Activated CD8-positive, alpha-beta T cell treated with anti-CD3 and anti-CD28 coated beads, Interleukin-2, amount 10 ng/mL, durations not matched to agents 7 days and 5 days (primary cell): Measurements from ENCODE around the gene SNRNP200. TPM values are rescaled to one million over a fixed set of nuclear protein-coding genes. Genes with fewer than 3 reads are reported as not detected.

ENCODE experiments used
- ATAC-seq: fragments of 150-1000 bp; cut with Tn5 transposase; one replicate; pipeline ENCODE4 v1.10.0; 2021; ENCODE audit warnings: moderate library complexity
- CTCF ChIA-PET: fragments of 350-600 bp; sonication (Branson Sonifier 250); formaldehyde crosslinking; loops from one replicate; lab custom pipeline; 2021; ENCODE audit warnings: antibody characterized with exemption; lab: Charles Lee
- POLR2A ChIA-PET: fragments of 350-600 bp; sonication (Branson Sonifier 250); formaldehyde crosslinking; loops from one replicate; lab custom pipeline; 2021; ENCODE audit warnings: antibody characterized with exemption; lab: Charles Lee
- DNase-seq: peaks from one replicate; pipeline ENCODE4 v3.0.0-alpha.2; 2020
- H3K27ac Mint-ChIP-seq: one replicate; pipeline ENCODE4 v1.8.0; 2021; ENCODE audit warnings: mild to moderate bottlenecking, mixed read lengths
- H3K27me3 Mint-ChIP-seq: one replicate; pipeline ENCODE4 v1.8.0; 2021; ENCODE audit warnings: low read depth, mixed read lengths
- H3K36me3 Mint-ChIP-seq: one replicate; pipeline ENCODE4 v1.8.0; 2021; ENCODE audit warnings: low read depth, mixed read lengths
- H3K4me1 Mint-ChIP-seq: one replicate; pipeline ENCODE4 v1.8.0; 2021; ENCODE audit warnings: low read depth, mixed read lengths
- H3K4me3 Mint-ChIP-seq: one replicate; pipeline ENCODE4 v1.8.0; 2021; ENCODE audit warnings: mild to moderate bottlenecking, mixed read lengths
- H3K9me3 Mint-ChIP-seq: one replicate; pipeline ENCODE4 v1.8.0; 2022; ENCODE audit warnings: mixed read lengths; ENCODE audit not compliant: insufficient read depth
- total RNA-seq, 2 experiments: library from RNA; stranded (reverse); gene quantifications; one replicate each; pipeline ENCODE4 v1.2.3, GENCODE V29; 2021

SNRNP200 gene
- total RNA-seq, 2 experiments from 2014 or later = 177 to 181 TPM

DNA sequence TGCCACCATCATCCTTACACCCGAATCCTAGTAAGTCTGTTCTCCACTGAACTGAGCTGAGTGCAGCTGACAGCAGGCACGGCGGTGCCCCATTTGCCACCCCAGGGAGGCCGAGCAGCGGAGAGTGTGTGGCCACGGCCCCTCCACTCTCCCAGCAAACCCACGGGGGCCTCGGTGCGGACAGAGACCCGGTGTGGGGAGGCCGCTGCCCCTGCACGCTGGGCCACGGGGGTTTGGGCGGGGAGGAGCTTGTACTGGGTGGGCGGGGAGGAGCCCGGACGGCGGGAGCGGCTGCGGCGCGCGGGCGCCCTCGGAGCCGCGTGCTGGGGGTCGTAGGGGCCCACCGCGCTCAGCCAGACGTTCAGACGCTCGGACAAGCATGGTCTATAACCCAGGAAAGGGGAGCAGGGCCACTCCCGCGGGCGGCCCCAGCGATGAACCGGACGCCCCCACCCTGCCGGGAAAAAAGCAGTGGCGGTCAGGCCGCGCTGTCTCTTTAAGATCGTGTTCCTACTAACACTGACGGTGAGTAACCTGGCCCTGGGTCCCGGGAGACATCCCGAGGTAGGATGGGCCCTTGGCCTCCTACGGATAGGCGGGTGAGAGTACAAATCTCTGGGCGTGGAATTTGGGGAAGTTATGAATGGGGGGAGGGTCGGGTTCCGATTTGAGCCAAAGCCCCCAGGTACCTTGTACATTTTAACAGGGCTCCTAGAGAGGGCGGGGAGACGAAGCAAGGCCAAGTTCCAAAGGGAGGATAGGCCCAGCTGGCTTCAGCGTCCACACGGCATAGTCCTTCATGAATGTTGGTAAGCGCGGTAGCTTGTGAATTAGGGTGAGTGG lies 19.9 kb upstream of the SNRNP200 start, which contains the start of gene ITPRIPL1:
TSS of gene ITPRIPL1 (plus strand) at position 277 of the 843 bp plus-strand sequence. CDS start at position 800, 523 bp downstream.
- Mint-ChIP-seq H3K4me1 (peaks cover 66% of the 10 kb centered on the region), H3K4me3 (peak within 1 kb of the TSS; percentile 86), H3K36me3 (peaks cover 44% of the 10 kb centered on the region), H3K27me3 (no peaks in the 10 kb centered on the region), H3K27ac (peak within 1 kb of the TSS; percentile 83), H3K9me3 (no peaks in the 10 kb centered on the region)
- POLR2A ChIA-PET = interaction anchor here (0.8 to 5.5 kb wide), 11 partner anchors 10 to 436 kb away, joined by 3 to 51 read pairs (median 4); partner anchors contain the start of genes NCAPH and SNRNP200
- CTCF ChIA-PET = interaction anchor here (1.2 to 3.0 kb wide), 7 partner anchors 8 to 229 kb away, joined by 3 to 14 read pairs (median 4); partner anchors contain the start of genes NCAPH and SNRNP200
- ATAC-seq (peak; percentile 35), DNase-seq (peak; percentile 48)

DNA sequence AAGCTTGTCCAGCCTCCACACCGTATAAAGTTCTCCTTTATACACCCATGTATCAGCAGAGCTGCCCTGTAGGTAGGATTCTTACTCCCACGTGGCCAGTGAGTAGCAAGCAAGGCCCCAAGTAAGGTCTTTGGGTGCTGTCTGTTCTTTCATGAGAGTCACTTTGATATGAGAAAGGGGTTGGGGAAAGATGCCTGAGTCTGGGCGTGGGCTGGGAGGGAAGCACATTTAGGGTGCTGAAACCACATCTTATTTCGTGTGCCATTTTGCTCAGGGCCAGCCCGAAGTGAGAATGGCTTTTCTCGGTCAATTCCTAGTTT lies 19.3 kb upstream of the SNRNP200 start:
- ATAC-seq = peak; percentile 2
- peak overlapping the region; percentile 86 for H3K4me3 Mint-ChIP-seq

DNA sequence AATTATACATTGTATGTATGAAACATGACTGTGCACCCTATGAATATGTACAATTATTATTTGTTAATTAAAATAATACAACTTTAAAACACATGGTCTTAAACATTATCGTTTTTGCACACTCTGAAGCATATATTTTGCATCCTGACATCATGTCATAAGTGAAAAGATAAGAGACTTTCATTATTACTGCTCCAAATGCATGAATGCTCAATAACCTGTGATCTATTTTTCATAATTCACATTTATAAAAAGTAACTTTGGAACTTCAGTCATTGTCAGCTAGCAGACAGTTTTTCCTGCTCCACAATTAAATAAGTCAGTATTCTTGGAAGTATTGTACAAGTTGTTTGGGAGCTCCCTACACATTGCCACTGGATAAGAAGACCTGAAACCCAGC lies 18.5 kb upstream of the SNRNP200 start:
- ATAC-seq (no peak), DNase-seq (no peak)
- no peaks in the 10 kb centered on the region for H3K27me3 Mint-ChIP-seq
- H3K4me1 Mint-ChIP-seq = peaks cover 68% of the 10 kb centered on the region
- no peaks in the 10 kb centered on the region for H3K9me3 Mint-ChIP-seq
- H3K27ac Mint-ChIP-seq = peak overlapping the region; percentile 83
- ChIA-PET POLR2A (interaction anchor here (0.9 to 5.5 kb wide), 6 partner anchors 8 to 36 kb away, joined by 3 to 51 read pairs (median 10); partner anchors contain the start of genes NCAPH and SNRNP200), CTCF (interaction anchor here (1.3 to 4.9 kb wide), 5 partner anchors 8 to 230 kb away, joined by 3 to 25 read pairs (median 5); partner anchors contain the start of gene SNRNP200)
- H3K36me3 Mint-ChIP-seq = peaks cover 40% of the 10 kb centered on the region
- peak overlapping the region; percentile 46 for H3K4me3 Mint-ChIP-seq

More for the DNA sequence above, 19.3 kb upstream of the SNRNP200 start:
- H3K36me3 Mint-ChIP-seq = peaks cover 43% of the 10 kb centered on the region
- peak; percentile 40 for DNase-seq
- H3K27me3 Mint-ChIP-seq = no peaks in the 10 kb centered on the region
- CTCF ChIA-PET = interaction anchor here (1.3 to 3.0 kb wide), 5 partner anchors 9 to 230 kb away, joined by 3 to 14 read pairs (median 5); partner anchors contain the start of gene NCAPH
- POLR2A ChIA-PET = interaction anchor here (0.8 to 5.5 kb wide), 8 partner anchors 9 to 437 kb away, joined by 3 to 51 read pairs (median 6); partner anchors contain the start of genes NCAPH and SNRNP200
- peaks cover 66% of the 10 kb centered on the region for H3K4me1 Mint-ChIP-seq
- peak overlapping the region; percentile 83 for H3K27ac Mint-ChIP-seq
- no peaks in the 10 kb centered on the region for H3K9me3 Mint-ChIP-seq

DNA sequence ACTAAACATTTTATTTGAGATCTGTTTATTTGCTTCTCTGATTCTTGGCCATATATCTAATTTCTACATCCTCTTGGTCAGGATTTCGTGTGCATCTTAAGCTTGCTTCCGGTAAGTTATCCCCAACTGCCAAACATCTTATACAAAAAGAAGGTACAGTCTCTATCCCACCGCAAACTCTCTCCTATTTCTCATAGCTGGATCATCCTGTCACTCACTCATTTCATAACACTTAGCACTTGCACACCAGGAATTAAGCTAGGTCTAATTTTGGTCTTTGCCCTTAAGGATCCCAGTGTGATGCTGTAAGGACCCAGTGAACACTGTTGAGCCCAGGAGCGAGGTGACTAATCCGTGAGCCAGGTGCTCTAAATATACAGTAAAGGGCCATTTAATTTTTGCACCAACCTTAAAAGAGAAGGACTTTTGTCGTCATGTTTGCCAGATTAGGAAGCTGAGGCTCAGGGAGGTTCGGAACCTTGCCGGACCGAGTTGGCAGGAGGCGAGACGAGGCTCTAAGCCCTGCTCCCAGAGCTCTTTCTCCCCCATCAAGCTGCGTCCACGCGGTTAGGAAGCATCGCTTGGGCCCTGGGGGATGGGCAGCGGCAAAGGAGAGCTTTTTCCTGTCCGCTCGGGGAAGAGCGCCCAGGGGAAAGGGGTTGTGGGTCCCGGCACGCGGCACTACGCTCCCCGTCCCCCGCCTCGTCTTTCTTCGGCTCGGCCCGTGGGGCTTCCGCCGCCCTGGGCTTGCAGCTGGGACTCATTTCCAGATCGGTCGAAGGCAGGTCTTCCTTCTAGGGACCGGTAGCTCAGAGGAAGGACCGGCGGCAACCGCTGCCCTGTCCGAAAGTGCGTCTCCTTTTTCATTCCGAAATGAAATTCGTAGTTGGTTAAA lies 15.6 kb upstream of the SNRNP200 start:
- CTCF ChIA-PET = interaction anchor here (0.9 to 4.9 kb wide), 14 partner anchors 9 to 537 kb away, joined by 3 to 25 read pairs (median 4); partner anchors contain the start of genes ANKRD39, ASTL, CIAO1 and NCAPH
- H3K4me3 Mint-ChIP-seq = peak overlapping the region; percentile 78
- peak overlapping the region; percentile 89 for H3K27ac Mint-ChIP-seq
- no peak for DNase-seq
- H3K36me3 Mint-ChIP-seq = peaks cover 29% of the 10 kb centered on the region
- no peaks in the 10 kb centered on the region for H3K9me3 Mint-ChIP-seq
- H3K4me1 Mint-ChIP-seq = peaks cover 61% of the 10 kb centered on the region
- H3K27me3 Mint-ChIP-seq = no peaks in the 10 kb centered on the region
- ATAC-seq = peak; percentile 29
- POLR2A ChIA-PET = interaction anchor here (0.6 to 2.8 kb wide), 10 partner anchors 10 to 159 kb away, joined by 3 to 75 read pairs (median 4); partner anchors contain the start of genes NCAPH and SNRNP200

DNA sequence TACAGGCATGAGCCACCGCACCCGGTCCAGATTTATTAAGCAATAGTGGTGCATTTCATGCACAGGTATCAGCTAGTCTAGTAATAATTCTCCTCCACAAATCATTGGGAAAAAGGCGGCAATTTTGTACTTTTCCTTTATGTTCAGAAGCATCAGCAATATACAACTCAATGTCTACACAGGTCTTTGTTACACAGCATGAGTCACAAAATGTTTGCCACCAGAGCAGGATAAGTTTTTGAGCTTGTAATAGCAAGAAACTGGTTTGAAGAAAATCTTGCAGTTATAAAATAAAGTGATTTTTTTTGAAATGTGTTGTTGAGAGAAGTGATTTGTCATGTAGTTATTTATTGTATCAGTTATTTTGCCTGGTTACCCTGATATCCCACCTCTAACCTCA lies 15.0 kb upstream of the SNRNP200 start:
- no peaks in the 10 kb centered on the region for H3K27me3 Mint-ChIP-seq
- H3K27ac Mint-ChIP-seq = peak overlapping the region; percentile 89
- no peak for ATAC-seq
- ChIA-PET POLR2A (interaction anchor here (0.9 to 2.8 kb wide), 8 partner anchors 10 to 163 kb away, joined by 3 to 75 read pairs (median 4); partner anchors contain the start of genes NCAPH and SNRNP200), CTCF (interaction anchor here (1.2 to 4.9 kb wide), 11 partner anchors 8 to 273 kb away, joined by 3 to 25 read pairs (median 5); partner anchors contain the start of genes ASTL, CIAO1, NCAPH and SNRNP200)
- no peaks in the 10 kb centered on the region for H3K9me3 Mint-ChIP-seq
- H3K4me1 Mint-ChIP-seq = peaks cover 65% of the 10 kb centered on the region
- peak overlapping the region; percentile 78 for H3K4me3 Mint-ChIP-seq
- H3K36me3 Mint-ChIP-seq = peaks cover 25% of the 10 kb centered on the region
- DNase-seq = no peak

DNA sequence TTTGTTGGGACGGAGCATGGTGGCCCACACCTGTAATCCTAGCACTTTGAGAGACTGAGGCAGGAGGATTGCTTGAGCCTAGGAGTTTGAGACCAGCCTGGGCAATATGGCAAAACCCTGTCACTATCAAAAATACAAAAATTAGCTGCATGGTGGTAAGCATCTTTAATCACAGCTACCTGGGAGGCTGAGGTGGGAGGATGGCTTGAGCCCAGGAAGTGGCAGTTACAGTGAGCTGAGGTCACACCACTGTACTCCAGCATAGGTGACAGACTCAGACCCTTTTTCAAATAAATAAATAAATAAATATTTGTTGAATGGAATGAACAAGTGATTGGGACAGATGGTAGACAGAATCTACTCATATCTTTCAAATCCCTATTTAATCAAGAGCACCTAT lies 14.1 kb upstream of the SNRNP200 start:
- ChIA-PET CTCF (interaction anchor here (2.2 to 4.9 kb wide), 2 partner anchors 14 to 38 kb away, joined by 4 to 25 read pairs; partner anchors contain the start of gene SNRNP200), POLR2A (interaction anchor here (1.2 to 2.8 kb wide), 3 partner anchors 14 to 162 kb away, joined by 3 to 35 read pairs (median 9); partner anchors contain the start of genes NCAPH and SNRNP200)
- no peak for DNase-seq
- Mint-ChIP-seq H3K36me3 (peaks cover 29% of the 10 kb centered on the region), H3K4me3 (peak overlapping the region; percentile 50), H3K27ac (peak overlapping the region; percentile 55), H3K4me1 (peaks cover 66% of the 10 kb centered on the region), H3K9me3 (no peaks in the 10 kb centered on the region), H3K27me3 (no peaks in the 10 kb centered on the region)
- no peak for ATAC-seq

DNA sequence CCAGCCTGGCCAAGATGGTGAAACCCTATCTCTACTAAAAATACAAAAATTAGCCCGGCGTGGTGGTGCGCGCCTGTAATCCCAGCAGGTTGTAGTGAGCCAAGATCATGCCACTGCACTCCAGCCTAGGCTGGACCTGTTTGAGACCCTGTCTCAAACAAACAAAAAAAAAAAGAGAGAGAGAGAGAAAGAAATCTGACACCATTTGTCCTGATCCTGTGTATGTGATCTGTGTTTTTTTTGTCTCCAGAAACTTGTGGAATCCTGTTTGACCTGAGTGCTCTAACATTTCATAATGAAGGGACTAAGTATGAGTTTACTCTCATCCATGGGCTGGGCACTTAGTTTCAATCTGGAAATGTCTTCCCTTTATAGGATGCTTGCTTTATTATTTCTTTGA lies 13.4 kb upstream of the SNRNP200 start:
- Mint-ChIP-seq H3K36me3 (peaks cover 32% of the 10 kb centered on the region), H3K4me1 (peaks cover 64% of the 10 kb centered on the region), H3K4me3 (peak overlapping the region; percentile 50), H3K9me3 (no peaks in the 10 kb centered on the region), H3K27me3 (no peaks in the 10 kb centered on the region), H3K27ac (peak overlapping the region; percentile 27)
- no peak for ATAC-seq
- ChIA-PET POLR2A (interaction anchor here (2.5 kb wide), 1 partner anchor 13 kb away, joined by 9 read pairs; the partner anchor contains the start of gene SNRNP200), CTCF (interaction anchor here (0.6 to 2.2 kb wide), 2 partner anchors 39 to 303 kb away, joined by 3 to 4 read pairs; no protein-coding TSS in a partner anchor)
- no peak for DNase-seq

DNA sequence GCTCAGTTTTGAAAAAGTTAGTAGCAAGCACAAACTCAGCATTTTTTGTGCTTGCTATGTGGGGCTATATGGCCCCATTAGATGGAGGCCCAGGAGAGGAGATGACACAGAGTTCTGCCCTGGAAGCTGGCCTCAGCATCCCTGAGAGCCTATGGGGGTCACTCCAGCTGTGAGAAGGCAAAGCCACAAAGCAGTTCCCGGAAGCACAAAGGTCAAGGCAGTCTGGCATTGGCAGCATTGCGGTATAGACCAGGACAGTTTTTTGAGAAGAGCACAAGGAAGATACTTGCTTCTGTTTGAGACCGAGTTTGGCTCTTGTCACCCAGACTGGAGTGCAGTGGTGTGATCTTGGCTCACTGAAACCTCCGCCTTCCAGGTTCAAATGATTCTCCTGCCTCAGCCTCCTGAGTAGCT lies 12.2 kb upstream of the SNRNP200 start:
- no peaks in the 10 kb centered on the region for H3K27me3 Mint-ChIP-seq
- H3K4me3 Mint-ChIP-seq = no peak overlapping the region
- peaks cover 64% of the 10 kb centered on the region for H3K4me1 Mint-ChIP-seq
- ChIA-PET CTCF (interaction anchor here (0.9 kb wide), 1 partner anchor 13 kb away, joined by 3 read pairs; the partner anchor contains the start of gene SNRNP200), POLR2A (interaction anchor here (2.5 kb wide), 1 partner anchor 12 kb away, joined by 9 read pairs; the partner anchor contains the start of gene SNRNP200)
- H3K36me3 Mint-ChIP-seq = peaks cover 32% of the 10 kb centered on the region
- no peaks in the 10 kb centered on the region for H3K9me3 Mint-ChIP-seq
- ATAC-seq (no peak), DNase-seq (no peak)
- peak overlapping the region; percentile 60 for H3K27ac Mint-ChIP-seq

DNA sequence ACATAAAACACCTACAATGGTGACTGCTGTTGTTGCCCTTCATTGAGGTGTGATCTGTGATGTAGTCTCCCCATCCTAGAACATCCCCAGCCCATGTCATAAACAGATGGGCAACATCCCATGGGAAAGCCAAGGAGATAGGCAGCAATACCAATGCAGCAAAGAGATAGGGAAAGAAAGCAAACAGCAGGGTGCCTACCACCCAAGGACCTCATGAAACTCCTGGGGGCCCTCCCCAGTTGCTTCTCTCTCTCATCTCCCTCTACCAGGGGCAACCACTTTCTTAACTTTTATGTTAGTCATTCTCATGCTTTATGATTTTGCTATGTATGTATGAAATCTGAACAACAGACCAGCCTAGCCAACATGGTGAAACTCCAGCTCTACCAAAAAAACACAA lies 11.7 kb upstream of the SNRNP200 start:
- ChIA-PET POLR2A (interaction anchor here (1.9 kb wide), 1 partner anchor 12 kb away, joined by 22 read pairs; the partner anchor contains the start of gene SNRNP200), CTCF (no interaction called here)
- Mint-ChIP-seq H3K4me1 (peaks cover 64% of the 10 kb centered on the region), H3K27me3 (no peaks in the 10 kb centered on the region), H3K9me3 (no peaks in the 10 kb centered on the region), H3K4me3 (peak overlapping the region; percentile 18), H3K36me3 (peaks cover 32% of the 10 kb centered on the region), H3K27ac (peak overlapping the region; percentile 93)
- ATAC-seq (no peak), DNase-seq (no peak)

DNA sequence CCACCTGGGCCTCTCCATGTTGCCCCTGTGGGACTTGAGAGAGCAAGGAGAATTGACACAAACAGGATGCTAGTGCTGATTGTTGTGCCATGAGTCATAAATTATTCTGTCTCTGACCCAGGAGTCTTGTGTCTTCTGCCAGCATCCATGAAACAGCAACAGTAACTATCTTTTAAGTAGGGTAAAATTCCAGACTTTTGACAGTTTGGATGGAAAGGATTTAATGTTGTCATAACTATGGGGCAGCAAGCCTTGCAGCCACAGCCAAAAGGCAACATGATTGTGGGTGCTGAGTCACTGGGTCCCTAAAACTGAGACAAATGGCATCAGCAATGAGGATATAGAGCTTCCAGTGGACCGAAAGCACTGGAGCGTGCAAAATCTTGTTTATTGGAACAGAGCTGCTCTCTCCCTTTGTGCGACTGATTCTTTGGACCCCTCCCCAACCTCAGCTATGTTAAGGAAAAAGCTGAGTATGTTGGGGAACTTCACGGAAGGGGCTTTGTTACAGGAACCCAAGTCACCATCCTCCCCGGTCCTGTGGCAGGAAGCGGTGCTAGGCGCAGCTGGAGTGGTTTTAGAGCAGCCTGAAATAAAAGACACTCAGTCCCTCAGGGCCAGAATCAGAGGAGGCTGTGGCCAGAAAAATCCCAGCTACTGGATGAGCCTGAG lies 10.2 kb upstream of the SNRNP200 start:
- ChIA-PET CTCF (interaction anchor here (1.4 to 2.5 kb wide), 2 partner anchors 9 to 11 kb away, joined by 4 to 6 read pairs; partner anchors contain the start of gene ITPRIPL1), POLR2A (interaction anchor here (1.1 to 2.2 kb wide), 4 partner anchors 9 to 20 kb away, joined by 3 to 22 read pairs (median 8); partner anchors contain the start of genes ITPRIPL1, NCAPH and SNRNP200)
- no peaks in the 10 kb centered on the region for H3K9me3 Mint-ChIP-seq
- H3K4me1 Mint-ChIP-seq = peaks cover 60% of the 10 kb centered on the region
- H3K27ac Mint-ChIP-seq = peak overlapping the region; percentile 93
- H3K27me3 Mint-ChIP-seq = no peaks in the 10 kb centered on the region
- H3K4me3 Mint-ChIP-seq = peak overlapping the region; percentile 67
- ATAC-seq (peak; percentile 73), DNase-seq (peak; percentile 62)
- H3K36me3 Mint-ChIP-seq = peaks cover 32% of the 10 kb centered on the region
